ENCODE results near the gene LIN54. TPM values are rescaled to one million over a fixed set of nuclear protein-coding genes. Genes with fewer than 3 reads are reported as not detected.

Gene LIN54
- total and polyA plus RNA-seq, 2 donors (not counting 1 experiment from before 2014, with no cell fraction given), result 13.3 to 15.2 TPM

GRCh38 chr4:82965763-82966162, 44.9 kb downstream of the LIN54 start:
- Histone ChIP-seq H3K9me3 (ENCODE audit: control insufficient read depth, insufficient read depth, low read depth, low read length) (no peaks in the 10 kb centered on the region), H3K79me2 (ENCODE audit: control insufficient read depth, insufficient read depth, low read length) (no peaks in the 10 kb centered on the region), H3K36me3 (ENCODE audit: control insufficient read depth, insufficient read depth, low read length) (no peaks in the 10 kb centered on the region), H4K20me1 (ENCODE audit: control insufficient read depth, extremely low read depth, insufficient read depth, low read length) (no peaks in the 10 kb centered on the region), H3K9ac (ENCODE audit: insufficient read depth, low read length) (no peak overlapping the region), H2AFZ (ENCODE audit: low read length) (no peak overlapping the region), H3K4me2 (ENCODE audit: extremely low read depth, insufficient read depth, low read length) (no peak overlapping the region), H3K27me3 (ENCODE audit: control insufficient read depth, insufficient read depth, low read length) (no peaks in the 10 kb centered on the region), H3K4me1 (ENCODE audit: control insufficient read depth, extremely low read depth, insufficient read depth, low read length) (no peaks in the 10 kb centered on the region), H3K4me3 (replicated peaks in 1 of 4; ENCODE audit: control extremely low read depth in 1 of 4, insufficient read depth in 1 of 4, low read depth in 3 of 4, low read length in 4 of 4) (no peak overlapping the region), H3K27ac (ENCODE audit: insufficient read depth, low read length) (no peak overlapping the region)
- TF ChIP-seq EZH2 (IDR thresholded peaks at IDR 0.05; ENCODE audit: low read length, missing control alignments) (no peak), CTCF (conservative IDR thresholded peaks at IDR 0.05 in 1 of 2, IDR thresholded peaks at IDR 0.05 in 1 of 2; ENCODE audit: low read depth in 1 of 2, low read length in 2 of 2) (no peak)
- DNase-seq (ENCODE audit: low read depth in 2 of 2), result no peak

- no peak overlapping the region for H2AFZ ChIP-seq (ENCODE audit: low read length)
- no peaks in the 10 kb centered on the region for H3K27me3 ChIP-seq (ENCODE audit: control insufficient read depth, insufficient read depth, low read length)
- H3K36me3 ChIP-seq (ENCODE audit: control insufficient read depth, insufficient read depth, low read length), result no peaks in the 10 kb centered on the region
- H3K79me2 ChIP-seq (ENCODE audit: control insufficient read depth, insufficient read depth, low read length), result no peaks in the 10 kb centered on the region
- TF ChIP-seq CTCF (conservative IDR thresholded peaks at IDR 0.05 in 1 of 2, IDR thresholded peaks at IDR 0.05 in 1 of 2; ENCODE audit: low read depth in 1 of 2, low read length in 2 of 2) (no peak), EZH2 (IDR thresholded peaks at IDR 0.05; ENCODE audit: low read length, missing control alignments) (no peak)
- H3K9me3 ChIP-seq (ENCODE audit: control insufficient read depth, insufficient read depth, low read depth, low read length), result no peaks in the 10 kb centered on the region
- DNase-seq (ENCODE audit: low read depth in 2 of 2), result no peak
- H3K27ac ChIP-seq (ENCODE audit: insufficient read depth, low read length), result no peak overlapping the region
- H3K9ac ChIP-seq (ENCODE audit: insufficient read depth, low read length), result no peak overlapping the region
- no peaks in the 10 kb centered on the region for H3K4me1 ChIP-seq (ENCODE audit: control insufficient read depth, extremely low read depth, insufficient read depth, low read length)
- H4K20me1 ChIP-seq (ENCODE audit: control insufficient read depth, extremely low read depth, insufficient read depth, low read length), result no peaks in the 10 kb centered on the region
- no peak overlapping the region for H3K4me2 ChIP-seq (ENCODE audit: extremely low read depth, insufficient read depth, low read length)
- no peak overlapping the region for H3K4me3 ChIP-seq (replicated peaks in 1 of 4; ENCODE audit: control extremely low read depth in 1 of 4, insufficient read depth in 1 of 4, low read depth in 3 of 4, low read length in 4 of 4)
These were observed 53.6 kb downstream of the LIN54 start for GRCh38 chr4:82957045-82957444.

GRCh38 chr4:82954212-82954611, 56.4 kb downstream of the LIN54 start:
- DNase-seq (ENCODE audit: low read depth in 2 of 2), result no peak
- TF ChIP-seq EZH2 (IDR thresholded peaks at IDR 0.05; ENCODE audit: low read length, missing control alignments), result no peak
- TF ChIP-seq CTCF (conservative IDR thresholded peaks at IDR 0.05 in 1 of 2, IDR thresholded peaks at IDR 0.05 in 1 of 2; ENCODE audit: low read depth in 1 of 2, low read length in 2 of 2), result no peak
- H3K9me3 ChIP-seq (ENCODE audit: control insufficient read depth, insufficient read depth, low read depth, low read length), result no peaks in the 10 kb centered on the region
- no peak overlapping the region for H3K27ac ChIP-seq (ENCODE audit: insufficient read depth, low read length)
- no peaks in the 10 kb centered on the region for H3K27me3 ChIP-seq (ENCODE audit: control insufficient read depth, insufficient read depth, low read length)
- no peak overlapping the region for H2AFZ ChIP-seq (ENCODE audit: low read length)
- no peaks in the 10 kb centered on the region for H3K4me1 ChIP-seq (ENCODE audit: control insufficient read depth, extremely low read depth, insufficient read depth, low read length)
- no peak overlapping the region for H3K4me3 ChIP-seq (replicated peaks in 1 of 4; ENCODE audit: control extremely low read depth in 1 of 4, insufficient read depth in 1 of 4, low read depth in 3 of 4, low read length in 4 of 4)
- H3K4me2 ChIP-seq (ENCODE audit: extremely low read depth, insufficient read depth, low read length), result no peak overlapping the region
- H3K79me2 ChIP-seq (ENCODE audit: control insufficient read depth, insufficient read depth, low read length), result no peaks in the 10 kb centered on the region
- H3K36me3 ChIP-seq (ENCODE audit: control insufficient read depth, insufficient read depth, low read length), result no peaks in the 10 kb centered on the region
- no peaks in the 10 kb centered on the region for H4K20me1 ChIP-seq (ENCODE audit: control insufficient read depth, extremely low read depth, insufficient read depth, low read length)
- no peak overlapping the region for H3K9ac ChIP-seq (ENCODE audit: insufficient read depth, low read length)

Data from fibroblast of lung (primary cell).